ENCODE data around the gene ATP11A.

DNA sequence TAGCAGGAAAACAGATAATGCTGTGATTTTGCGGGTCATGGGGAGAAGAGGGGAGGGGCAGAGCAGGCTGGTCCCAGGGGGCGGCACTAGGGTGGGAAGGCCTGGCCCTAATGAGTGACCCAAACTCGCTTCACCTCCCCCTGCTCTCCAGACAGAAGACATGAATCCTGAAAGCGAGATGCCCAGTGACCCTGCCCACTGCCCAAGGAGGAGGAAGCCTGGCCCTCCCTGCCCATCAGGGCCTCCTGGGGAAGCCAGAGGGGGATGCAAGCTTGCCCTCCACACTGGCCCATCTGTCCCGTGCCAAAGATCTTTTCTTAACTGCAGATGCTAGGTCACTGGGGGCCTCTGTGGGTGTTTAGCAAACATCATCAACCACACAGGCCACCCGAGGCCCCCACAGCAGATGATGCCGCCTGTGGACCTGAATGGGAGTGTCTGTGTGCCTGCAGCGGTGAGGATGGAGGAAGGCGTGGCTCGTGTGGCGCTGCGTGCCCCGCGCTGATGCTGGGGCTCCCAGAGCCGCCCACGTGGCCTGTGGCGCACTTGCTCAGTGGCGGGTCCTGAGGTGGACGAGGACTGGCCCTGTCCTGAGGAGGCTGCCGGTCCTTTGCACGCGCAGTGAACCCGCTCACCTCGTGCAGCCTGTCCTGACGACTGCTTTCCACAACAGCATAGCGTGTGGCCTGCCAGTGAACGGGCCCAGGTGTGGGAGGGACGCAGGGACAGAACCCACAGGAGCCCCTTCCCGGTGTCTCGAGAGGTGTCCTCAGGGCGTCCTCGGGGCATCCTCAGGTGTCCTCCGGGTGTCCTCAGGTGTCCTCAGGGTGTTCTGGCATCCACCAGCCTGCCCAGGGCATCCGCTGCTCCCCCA lies 198.6 kb downstream of the ATP11A start:
- TF ChIP-seq, protein P1, sequence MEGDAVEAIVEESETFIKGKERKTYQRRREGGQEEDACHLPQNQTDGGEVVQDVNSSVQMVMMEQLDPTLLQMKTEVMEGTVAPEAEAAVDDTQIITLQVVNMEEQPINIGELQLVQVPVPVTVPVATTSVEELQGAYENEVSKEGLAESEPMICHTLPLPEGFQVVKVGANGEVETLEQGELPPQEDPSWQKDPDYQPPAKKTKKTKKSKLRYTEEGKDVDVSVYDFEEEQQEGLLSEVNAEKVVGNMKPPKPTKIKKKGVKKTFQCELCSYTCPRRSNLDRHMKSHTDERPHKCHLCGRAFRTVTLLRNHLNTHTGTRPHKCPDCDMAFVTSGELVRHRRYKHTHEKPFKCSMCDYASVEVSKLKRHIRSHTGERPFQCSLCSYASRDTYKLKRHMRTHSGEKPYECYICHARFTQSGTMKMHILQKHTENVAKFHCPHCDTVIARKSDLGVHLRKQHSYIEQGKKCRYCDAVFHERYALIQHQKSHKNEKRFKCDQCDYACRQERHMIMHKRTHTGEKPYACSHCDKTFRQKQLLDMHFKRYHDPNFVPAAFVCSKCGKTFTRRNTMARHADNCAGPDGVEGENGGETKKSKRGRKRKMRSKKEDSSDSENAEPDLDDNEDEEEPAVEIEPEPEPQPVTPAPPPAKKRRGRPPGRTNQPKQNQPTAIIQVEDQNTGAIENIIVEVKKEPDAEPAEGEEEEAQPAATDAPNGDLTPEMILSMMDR (IDR thresholded peaks at IDR 0.05 in 2 of 3, conservative IDR thresholded peaks at IDR 0.05 in 1 of 3; ENCODE audit: borderline replicate concordance in 1 of 3, insufficient read depth in 1 of 3, low read depth in 2 of 3, low read length in 2 of 3) = no peak
- TF ChIP-seq MAX (IDR thresholded peaks at IDR 0.05) (no peak), SP1 (IDR thresholded peaks at IDR 0.05; ENCODE audit: low read depth) (no peak), RAD21 (IDR thresholded peaks at IDR 0.05; ENCODE audit: low read depth) (no peak), POLR2AphosphoS5 (IDR thresholded peaks at IDR 0.05; ENCODE audit: low read depth, low read length) (no peak), EZH2 (IDR thresholded peaks at IDR 0.05) (no peak), JUND (IDR thresholded peaks at IDR 0.05) (no peak), TCF7L2 (IDR thresholded peaks at IDR 0.05; ENCODE audit: borderline replicate concordance, extremely low read depth, insufficient read depth, insufficient read length) (no peak), POLR2A (IDR thresholded peaks at IDR 0.05; ENCODE audit: borderline replicate concordance, extremely low read depth, insufficient read depth, insufficient read length) (no peak)
- TF ChIP-seq, protein P2, sequence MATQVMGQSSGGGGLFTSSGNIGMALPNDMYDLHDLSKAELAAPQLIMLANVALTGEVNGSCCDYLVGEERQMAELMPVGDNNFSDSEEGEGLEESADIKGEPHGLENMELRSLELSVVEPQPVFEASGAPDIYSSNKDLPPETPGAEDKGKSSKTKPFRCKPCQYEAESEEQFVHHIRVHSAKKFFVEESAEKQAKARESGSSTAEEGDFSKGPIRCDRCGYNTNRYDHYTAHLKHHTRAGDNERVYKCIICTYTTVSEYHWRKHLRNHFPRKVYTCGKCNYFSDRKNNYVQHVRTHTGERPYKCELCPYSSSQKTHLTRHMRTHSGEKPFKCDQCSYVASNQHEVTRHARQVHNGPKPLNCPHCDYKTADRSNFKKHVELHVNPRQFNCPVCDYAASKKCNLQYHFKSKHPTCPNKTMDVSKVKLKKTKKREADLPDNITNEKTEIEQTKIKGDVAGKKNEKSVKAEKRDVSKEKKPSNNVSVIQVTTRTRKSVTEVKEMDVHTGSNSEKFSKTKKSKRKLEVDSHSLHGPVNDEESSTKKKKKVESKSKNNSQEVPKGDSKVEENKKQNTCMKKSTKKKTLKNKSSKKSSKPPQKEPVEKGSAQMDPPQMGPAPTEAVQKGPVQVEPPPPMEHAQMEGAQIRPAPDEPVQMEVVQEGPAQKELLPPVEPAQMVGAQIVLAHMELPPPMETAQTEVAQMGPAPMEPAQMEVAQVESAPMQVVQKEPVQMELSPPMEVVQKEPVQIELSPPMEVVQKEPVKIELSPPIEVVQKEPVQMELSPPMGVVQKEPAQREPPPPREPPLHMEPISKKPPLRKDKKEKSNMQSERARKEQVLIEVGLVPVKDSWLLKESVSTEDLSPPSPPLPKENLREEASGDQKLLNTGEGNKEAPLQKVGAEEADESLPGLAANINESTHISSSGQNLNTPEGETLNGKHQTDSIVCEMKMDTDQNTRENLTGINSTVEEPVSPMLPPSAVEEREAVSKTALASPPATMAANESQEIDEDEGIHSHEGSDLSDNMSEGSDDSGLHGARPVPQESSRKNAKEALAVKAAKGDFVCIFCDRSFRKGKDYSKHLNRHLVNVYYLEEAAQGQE (IDR thresholded peaks at IDR 0.05; ENCODE audit: low read depth) = no peak

Data from HCT116 (cell line).